ENCODE measurements around the gene SRCAP.
A peak's percentile ranks its signal among the peaks of the same experiment; 100 is the strongest.

The SRCAP gene

DNA sequence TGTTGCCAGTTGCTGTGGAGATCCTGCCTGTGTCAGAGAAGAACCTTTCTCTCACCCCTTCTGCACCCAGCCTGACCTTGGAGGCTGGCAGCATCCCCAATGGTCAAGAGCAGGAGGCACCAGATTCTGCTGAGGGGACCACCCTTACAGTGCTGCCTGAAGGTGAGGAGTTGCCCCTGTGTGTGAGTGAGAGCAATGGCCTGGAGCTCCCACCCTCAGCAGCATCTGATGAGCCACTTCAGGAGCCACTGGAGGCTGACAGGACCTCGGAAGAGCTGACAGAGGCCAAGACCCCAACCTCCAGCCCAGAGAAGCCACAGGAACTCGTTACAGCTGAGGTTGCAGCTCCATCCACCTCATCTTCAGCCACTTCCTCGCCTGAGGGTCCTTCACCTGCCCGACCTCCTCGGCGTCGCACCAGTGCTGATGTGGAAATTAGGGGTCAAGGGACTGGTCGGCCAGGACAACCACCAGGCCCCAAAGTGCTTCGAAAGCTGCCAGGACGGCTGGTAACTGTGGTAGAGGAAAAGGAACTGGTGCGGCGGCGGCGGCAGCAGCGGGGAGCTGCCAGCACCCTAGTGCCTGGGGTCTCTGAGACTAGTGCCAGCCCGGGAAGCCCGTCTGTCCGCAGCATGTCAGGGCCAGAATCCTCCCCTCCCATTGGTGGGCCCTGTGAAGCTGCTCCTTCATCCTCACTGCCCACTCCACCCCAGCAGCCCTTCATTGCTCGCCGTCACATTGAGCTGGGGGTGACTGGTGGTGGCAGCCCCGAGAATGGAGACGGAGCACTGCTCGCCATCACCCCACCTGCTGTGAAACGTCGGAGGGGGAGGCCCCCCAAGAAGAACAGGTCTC lies 39.0 kb downstream of the SRCAP start:
- DNase-seq: no peak

DNA sequence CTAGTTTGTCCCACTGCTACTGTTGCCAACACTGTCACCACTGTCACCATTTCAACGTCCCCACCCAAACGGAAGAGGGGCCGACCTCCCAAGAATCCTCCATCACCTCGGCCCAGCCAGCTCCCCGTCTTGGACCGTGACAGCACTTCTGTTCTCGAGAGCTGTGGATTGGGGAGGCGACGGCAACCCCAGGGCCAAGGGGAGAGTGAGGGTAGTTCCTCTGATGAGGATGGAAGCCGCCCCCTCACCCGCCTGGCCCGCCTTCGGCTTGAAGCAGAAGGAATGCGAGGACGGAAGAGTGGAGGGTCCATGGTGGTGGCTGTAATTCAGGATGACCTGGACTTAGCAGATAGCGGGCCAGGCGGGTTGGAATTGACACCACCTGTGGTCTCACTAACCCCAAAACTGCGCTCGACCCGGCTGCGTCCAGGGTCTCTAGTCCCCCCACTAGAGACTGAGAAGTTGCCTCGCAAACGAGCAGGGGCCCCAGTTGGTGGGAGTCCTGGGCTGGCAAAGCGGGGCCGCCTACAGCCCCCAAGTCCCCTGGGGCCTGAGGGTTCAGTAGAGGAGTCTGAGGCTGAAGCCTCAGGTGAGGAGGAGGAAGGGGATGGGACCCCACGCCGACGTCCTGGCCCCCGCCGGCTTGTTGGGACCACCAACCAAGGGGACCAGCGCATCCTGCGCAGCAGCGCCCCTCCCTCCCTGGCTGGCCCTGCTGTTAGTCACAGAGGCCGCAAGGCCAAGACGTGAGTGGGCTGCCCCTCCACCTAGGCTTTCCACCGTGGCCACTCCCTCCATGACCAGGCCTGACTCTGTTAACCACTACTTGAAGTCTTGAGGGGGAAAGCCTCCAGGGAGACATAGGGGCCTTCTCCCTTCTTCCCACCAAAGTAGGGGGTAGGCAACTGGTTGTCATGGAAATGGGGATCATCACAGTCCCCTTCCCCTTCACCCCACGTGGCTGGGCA lies 40.3 kb downstream of the SRCAP start:
- DNase-seq: no peak

DNA sequence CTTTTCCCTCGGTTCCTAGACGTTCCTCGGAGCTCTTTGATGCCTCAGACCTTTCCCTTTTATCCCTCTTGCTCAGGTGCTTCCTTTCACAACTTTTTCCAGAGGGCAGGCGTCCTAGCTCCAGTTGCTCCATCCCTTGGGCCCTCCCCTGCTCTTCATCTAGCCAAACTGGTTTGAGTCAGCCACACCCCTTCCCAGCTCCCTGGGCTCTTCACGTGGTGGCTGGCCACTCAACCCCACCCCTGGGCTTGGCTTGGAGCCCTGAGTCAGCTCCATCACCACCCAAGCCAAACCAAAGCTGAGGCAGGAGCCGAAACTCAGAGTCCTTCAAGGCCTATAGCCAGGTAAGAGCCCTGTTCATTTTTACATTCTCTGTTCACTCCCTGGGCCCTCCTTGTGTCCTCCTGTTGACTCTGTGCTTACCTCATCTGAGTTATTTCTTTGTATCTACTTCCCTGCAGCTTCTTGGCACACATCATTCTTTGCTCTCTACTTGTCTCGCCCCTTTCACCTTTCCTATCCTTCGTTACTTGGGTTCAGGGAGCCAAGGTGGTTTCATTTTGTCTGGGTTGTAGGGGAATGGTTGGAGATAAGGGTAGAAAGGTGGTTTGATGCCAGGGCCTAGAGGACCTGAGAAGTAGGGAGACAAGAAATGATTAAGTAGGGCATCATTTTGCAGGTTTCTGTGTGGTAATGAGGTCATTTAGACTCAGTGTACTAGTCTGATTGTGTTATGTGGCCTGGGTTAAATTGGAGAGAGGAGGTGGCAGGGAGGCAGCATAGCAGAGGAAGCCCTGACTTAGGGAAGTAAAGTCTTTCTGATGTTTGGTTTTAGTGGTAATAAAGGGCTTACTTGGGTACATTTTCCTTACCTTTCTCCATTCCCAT lies 41.6 kb downstream of the SRCAP start:
- DNase-seq: no peak

DNA sequence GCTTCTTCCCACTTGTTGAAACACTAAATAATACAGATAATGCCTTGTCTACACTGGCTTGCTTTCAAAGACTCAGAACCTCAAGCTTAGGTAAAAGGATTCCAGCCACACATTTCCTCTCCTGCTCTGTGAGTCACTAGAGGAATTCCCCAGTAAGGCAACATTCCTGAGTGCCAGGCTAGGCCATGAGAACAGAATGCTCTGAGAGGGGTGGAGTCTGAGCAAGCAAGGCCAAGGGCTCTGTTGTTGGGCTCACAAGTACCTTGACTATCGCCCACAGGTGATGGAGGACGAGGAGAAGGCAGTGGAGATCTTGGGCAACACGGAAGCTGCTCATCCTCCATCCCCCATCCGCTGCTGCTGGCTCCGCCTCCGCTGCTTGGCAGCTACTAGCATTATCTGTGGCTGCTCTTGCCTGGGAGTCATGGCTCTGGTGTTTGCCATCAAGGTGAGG lies 42.5 kb downstream of the SRCAP start:
- DNase-seq: no peak

DNA sequence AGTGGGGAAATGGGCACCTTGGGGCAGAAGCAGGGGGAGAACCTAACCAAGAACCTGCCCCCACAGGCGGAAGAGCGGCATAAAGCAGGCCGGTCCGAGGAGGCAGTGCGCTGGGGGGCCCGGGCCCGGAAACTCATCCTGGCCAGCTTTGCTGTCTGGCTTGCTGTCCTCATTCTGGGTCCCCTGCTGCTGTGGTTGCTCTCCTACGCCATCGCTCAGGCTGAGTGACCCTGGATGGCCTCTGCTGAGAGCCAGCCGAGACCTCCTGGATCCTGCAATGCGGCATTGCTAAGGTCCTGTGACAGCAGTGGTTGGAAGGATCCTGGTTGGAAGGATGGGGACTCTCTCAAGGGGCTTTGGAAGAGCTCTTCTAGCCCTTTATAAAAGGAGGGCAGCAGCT lies 44.7 kb downstream of the SRCAP start:
- DNase-seq: no peak

DNA sequence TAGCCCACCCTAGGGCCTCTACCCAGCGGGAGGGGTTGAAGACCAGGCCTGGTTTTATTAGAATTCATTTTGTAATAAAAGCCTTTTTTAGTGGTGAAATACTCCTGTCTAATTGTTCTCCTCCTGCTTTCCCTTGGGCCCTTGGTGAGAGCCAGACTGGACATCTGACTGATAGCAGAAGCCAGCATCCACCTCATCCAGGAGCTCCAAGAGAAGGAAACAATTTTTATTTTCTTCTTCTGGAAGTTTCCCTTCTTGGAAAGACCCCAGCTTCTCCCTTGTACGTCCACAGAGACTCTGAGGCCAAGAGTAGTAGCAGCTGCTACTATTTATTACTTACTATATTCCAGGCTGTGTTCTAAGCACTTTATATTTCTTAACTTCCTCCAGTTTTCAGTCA lies 45.2 kb downstream of the SRCAP start:
- no peak for DNase-seq

DNA sequence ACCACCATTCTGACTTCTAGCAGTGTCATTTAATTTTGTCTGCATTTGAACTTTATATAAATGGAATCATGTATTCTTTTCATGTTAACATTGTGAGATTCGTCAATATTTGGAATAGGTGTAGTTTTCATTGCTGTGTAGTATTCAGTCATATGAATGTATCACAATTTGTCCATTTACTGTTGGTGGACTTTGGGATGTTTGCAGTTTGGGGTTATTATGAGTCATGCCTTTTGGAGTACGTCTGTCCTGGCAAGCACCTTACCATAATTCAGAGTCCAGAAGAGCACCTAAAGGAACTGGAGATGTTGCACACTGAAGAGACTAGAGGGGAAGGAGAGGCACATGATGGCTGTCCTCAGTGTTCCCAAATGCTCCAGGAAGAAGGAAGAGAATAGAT lies 46.1 kb downstream of the SRCAP start:
- no peak for DNase-seq

DNA sequence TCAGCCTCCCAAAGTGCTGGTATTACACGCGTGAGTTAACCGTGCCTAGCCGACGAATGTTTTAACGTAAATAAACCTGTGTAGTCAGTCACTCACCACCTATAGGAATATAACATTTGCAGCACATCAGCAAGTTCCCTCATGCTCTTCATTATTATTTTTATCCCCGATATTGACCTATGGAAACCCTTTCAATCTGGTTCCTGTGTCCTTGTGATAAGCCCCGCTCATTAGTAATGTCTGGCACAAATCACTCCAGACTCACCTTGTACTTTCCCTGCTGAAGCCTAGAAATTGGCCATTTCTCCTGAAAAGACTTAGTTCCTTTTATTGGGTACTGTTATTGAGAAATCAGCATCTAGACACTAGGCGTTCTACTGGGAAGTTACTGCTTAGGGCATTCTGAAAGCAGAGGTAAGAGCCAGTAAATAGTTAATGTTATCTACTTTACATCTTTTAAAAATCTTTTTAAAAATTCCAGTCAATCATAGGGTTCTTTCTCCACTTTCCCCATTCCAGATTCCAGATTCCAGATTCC lies 47.7 kb downstream of the SRCAP start:
- no peak for DNase-seq

DNA sequence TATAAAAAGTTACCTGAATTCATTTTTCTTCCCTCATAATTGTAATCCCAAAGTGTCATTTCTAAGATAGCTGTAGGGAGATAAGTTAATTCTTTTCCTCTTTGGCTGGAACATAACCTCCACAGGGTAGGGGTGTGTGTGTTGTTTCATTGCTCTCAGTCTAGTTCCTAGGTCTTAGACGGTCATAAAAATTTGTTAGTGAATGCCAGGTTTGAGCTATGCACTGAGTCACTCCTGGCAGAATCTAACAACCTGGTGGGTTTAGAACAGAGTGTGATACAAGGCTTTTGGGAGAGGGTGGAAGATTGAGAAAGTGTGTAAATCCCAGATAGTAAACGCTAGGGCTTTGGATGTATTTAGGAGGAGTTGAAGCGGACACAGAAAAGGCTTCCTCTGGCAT lies 48.4 kb downstream of the SRCAP start:
- DNase-seq: no peak

DNA sequence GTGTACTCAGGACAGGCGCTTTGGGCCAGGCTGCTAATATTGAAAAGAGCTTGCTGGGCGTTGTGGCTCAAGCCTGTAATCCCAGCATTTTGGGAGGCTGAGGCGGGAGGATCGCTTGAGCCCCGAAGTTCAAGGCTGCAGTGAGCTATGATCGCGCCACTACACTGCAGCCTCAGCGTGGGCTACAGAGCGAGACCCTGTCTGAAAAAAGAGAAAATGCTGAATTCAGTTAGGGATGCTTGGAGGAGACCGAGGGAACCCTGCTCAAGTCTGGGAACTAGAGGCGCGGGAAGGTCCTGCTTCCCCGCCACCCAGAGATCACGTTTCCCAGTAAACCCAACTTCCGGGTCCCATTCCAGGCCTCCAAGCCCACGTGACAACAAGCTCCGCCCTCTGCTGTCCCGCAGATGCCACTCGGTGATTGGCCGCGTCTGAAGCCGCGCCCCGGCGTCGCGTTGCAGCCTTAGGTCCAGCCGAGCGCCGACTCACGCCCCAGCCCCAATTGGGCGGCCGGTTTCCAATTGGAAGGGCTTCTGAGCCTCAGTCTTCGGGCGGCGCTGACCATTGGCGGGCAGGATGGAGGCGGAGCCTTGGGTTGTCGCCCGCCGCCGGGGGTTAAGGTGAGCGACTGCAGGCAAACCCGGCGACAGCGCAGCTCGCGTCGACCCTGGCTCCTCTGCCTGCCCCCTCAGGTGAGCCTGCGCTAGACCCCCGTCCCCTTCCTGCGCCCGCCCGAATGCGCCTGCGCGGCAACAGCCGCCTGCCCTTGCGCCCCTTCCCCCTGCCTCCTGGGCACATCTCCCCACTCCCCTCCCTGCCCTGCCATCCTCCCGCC lies 49.0 kb downstream of the SRCAP start, which contains the start of gene PHKG2:
TSS of gene PHKG2 (plus strand) at position 627 of the 835 bp plus-strand sequence. CDS start 396 bp downstream, outside the sequence.
- DNase-seq: peak; percentile 97

DNA sequence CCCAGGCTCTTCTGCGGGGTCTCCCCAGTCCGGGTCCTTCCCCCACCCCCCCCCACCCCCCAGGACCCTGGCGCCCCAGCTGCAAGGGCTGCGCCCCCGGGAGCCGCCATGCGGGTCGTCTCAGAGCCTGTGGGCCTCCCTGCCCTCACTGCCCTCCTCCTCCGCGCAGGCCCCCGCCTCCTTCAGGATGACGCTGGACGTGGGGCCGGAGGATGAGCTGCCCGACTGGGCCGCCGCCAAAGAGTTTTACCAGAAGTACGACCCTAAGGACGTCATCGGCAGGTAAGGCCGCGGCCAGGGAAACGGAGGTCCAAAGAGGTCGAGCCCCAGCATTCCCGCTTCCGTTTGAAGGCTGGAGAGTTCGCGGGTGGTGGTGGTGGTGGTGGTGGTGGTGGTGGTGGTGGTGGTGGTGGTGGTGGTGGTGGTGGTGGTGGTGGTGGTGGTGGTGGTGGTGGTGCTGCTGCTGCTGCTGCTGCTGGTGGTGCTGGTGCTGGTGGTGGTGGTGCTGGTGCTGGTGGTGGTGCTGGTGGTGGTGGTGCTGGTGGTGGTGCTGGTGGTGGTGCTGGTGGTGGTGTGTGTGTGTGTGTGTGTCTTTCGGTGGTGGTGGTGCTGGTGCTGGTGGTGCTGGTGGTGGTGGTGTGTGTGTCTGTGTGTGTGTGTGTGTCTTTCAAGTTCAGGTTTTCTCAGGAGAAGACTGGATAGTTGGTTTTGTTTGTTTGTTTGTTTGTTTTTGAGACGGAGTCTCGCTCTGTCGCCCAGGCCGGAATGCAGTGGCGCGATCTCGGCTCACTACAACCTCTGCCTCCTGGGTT lies 49.9 kb downstream of the SRCAP start:
- DNase-seq: peak; percentile 69

DNA sequence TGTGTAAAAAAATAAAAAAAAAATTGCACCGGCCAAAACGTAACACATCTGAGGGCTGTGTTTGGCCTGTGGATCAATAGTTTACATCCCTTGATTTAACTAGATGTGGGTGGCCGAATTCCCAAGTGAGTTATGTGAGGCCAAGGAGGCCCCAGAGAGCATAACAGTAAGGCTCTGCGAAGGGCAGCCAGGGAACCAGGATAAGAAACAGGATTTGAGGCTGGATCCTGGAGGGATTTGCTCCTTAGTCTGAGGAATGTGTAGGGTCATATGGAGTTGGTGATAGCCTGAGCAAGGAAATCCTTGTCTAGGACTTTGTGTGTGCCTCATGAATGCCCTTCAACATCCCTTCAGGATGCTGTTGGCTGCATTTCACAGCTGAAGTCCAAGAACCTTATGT lies 51.2 kb downstream of the SRCAP start:
- DNase-seq: no peak

DNA sequence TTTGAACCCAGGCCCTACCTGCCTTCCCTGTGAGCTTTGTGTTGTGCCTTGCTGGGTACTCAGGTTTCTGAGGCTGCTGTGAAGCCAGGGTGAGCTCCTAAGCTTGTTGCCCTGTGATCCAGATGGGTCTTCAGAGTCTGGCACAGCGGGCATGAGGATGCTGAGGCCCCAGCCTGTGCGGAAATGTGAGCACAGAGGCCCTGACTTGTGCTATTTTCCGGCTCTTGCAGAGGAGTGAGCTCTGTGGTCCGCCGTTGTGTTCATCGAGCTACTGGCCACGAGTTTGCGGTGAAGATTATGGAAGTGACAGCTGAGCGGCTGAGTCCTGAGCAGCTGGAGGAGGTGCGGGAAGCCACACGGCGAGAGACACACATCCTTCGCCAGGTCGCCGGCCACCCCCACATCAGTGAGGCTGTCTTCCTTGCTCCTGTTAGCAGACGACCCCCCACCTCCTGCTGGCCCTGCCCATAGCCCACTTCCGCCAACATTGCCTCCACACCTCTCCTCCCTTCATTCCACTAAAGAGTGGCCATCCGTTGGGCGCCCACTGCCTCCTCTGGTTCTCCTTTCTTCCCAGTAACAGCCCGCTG lies 52.0 kb downstream of the SRCAP start:
- DNase-seq: no peak

DNA sequence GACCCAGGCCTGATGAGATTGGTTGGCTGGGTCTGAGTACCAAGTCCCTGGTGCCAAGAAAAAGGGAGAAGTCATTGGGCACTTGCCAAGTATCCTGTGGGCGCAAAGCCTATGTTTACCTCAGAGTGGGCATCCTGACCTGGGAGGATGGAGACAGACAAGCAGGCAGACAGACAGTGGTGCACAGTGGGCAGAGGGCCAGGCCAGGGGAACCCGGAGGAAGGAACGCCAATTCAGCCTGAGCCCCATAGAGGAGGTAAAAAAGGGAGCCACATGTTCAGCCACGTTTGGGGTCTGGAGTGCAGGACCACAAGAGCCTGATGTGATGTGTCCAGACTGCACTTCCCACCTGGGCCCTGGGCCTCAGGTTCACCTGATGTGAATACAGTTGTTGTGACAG lies 54.6 kb downstream of the SRCAP start:
- no peak for DNase-seq

DNA sequence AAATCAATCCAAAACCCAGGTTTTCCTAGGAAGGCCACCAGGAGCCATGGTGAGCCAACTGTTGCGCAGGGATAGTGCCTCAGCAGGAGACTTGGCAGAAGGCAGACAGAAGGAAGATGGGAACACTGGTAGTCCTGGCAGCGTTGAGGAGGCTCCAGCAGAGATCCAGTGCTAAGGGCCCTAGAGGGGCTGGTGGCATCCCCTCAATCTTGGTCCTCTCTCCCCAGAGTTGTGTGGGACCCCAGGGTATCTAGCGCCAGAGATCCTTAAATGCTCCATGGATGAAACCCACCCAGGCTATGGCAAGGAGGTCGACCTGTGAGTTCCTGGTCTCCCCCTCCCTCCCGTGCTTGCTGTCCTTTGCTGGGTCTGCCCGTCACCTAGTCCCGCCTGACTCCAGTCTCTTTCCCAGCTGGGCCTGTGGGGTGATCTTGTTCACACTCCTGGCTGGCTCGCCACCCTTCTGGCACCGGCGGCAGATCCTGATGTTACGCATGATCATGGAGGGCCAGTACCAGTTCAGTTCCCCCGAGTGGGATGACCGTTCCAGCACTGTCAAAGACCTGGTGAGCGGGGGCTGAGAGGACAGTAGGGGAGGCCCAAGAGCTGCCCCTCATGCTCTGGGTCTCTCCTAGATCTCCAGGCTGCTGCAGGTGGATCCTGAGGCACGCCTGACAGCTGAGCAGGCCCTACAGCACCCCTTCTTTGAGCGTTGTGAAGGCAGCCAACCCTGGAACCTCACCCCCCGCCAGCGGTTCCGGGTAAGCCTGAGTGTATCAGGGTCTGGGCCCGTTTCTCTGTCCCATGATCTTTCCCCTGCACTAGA lies 57.2 kb downstream of the SRCAP start:
- DNase-seq: no peak

DNA sequence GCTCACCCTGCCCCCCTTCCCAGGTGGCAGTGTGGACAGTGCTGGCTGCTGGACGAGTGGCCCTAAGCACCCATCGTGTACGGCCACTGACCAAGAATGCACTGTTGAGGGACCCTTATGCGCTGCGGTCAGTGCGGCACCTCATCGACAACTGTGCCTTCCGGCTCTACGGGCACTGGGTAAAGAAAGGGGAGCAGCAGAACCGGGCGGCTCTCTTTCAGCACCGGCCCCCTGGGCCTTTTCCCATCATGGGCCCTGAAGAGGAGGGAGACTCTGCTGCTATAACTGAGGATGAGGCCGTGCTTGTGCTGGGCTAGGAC lies 57.8 kb downstream of the SRCAP start:
- no peak for DNase-seq

DNA sequence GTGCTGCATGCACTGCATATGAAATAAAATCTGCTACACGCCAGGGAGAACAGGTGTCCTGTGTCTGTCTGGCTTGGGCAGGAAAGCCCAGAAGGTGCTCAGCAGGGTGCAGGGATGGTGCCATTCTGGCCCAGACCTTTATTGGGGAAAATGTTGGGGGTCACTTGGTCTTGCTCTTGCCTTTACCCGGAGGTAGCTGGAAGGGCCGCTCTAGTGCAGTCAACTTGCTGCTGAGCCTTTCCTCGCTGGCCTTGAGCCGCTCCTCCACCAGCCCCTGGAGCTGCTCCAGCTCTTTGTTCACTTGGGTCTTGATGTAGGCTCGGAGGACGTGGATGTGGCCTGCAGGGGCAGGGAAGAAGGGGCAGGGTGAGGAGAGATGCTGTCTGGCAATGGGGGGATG lies 58.3 kb downstream of the SRCAP start:
- DNase-seq: no peak

DNA sequence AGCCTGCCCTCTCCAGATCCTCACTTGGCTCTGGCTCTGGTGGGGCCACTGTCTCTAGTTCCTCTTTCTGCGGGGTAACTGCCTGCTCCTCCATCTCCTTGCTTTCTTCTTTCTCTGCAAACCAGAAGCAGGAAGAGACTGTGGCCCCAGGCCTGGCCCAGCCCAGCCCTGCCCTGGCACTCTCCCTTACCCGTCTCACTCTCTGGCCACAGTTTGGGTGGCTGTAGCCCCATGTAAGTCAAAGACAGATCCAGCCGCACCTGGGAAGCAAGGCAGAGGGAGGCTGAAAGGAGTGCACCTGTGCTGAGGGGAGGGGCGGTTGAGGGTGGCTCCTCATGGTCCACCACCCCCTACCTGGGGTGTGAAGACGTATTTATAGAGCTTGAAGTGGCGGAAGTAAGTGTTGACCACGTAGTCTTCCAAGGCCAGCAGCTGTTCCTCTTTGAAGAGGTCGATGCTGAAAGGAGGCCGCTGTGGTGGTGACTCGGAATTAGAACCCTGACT lies 60.1 kb downstream of the SRCAP start:
- DNase-seq: no peak

DNA sequence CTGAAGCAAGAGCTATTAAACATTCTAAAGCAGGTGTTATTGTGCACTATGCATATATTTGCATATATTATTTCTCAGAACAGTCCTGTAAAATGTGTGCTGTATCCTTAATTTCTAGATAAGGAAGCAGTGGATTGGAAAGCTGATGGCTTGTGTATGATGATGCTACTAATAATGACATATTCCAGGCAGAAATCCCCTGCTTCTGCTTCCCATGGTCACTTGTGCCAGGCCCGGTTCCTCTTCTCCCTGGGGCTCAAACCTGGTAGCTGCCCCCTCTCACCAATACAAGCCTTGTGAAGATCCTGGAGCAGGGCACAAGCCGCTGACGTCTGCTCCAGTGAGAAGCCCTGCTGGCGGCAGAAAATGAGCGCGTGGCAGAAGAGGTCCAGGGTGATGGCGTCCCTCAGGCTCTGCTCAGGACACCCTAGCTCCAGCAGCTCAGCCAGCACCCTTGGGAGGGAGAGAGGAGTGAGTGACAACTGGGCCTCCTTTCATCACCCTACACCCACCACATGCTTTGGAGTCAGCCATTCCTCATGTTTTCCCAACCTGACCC lies 61.1 kb downstream of the SRCAP start:
- no peak for DNase-seq

Data from activated CD8-positive, alpha-beta memory T cell treated with anti-CD3 and anti-CD28 coated beads, Interleukin-2, amount 50 U/mL, for 48 hours (primary cell).